Small intestine (tissue), 7 donors: ENCODE results near the gene MAML2. TPM values are rescaled to one million over a fixed set of nuclear protein-coding genes. Genes with fewer than 3 reads are reported as not detected.
A peak's percentile ranks its signal among the peaks of the same experiment; 100 is the strongest.

ENCODE experiments used
- DNase-seq, 2 donors: peaks; one replicate each; pipeline versions ENCODE4 v3.0.0 to v3.0.0-alpha.2; 2013
- FAIRE-seq: peaks from 2 replicates; lab custom pipeline; 2012; peaks lifted over from hg19 to GRCh38; lab: Jason Lieb, UNC
- H3K27ac ChIP-seq, 3 donors: one replicate each; pipeline ENCODE4 v1.5.1; 2013; ENCODE audit warnings: low read length in 2 of 3, mild to moderate bottlenecking in 2 of 3, control low read depth in 1 of 3, inconsistent platforms in 1 of 3, low read depth in 1 of 3, moderate library complexity in 1 of 3
- H3K27me3 ChIP-seq, 3 donors: one replicate each; pipeline ENCODE4 v1.6.1; 2013; ENCODE audit warnings: low read length in 3 of 3, inconsistent platforms in 1 of 3; ENCODE audit not compliant: control insufficient read depth in 3 of 3, insufficient read depth in 3 of 3
- H3K36me3 ChIP-seq, 3 donors: one replicate each; pipeline ENCODE4 v1.6.1; 2013; ENCODE audit warnings: low read length in 3 of 3, inconsistent platforms in 1 of 3, low read depth in 1 of 3, mild to moderate bottlenecking in 1 of 3, moderate library complexity in 1 of 3; ENCODE audit not compliant: control insufficient read depth in 3 of 3, insufficient read depth in 2 of 3
- H3K4me1 ChIP-seq, 3 donors: one replicate each; pipeline ENCODE4 v1.6.1; 2013; ENCODE audit warnings: low read length in 2 of 3, inconsistent platforms in 1 of 3, low read depth in 1 of 3, mild to moderate bottlenecking in 1 of 3, moderate library complexity in 1 of 3; ENCODE audit not compliant: control insufficient read depth in 3 of 3, insufficient read depth in 2 of 3
- H3K4me3 ChIP-seq, 3 donors: one replicate each; pipeline ENCODE4 v1.5.1; 2013; ENCODE audit warnings: low read length in 3 of 3, control low read depth in 1 of 3, inconsistent platforms in 1 of 3, low read depth in 1 of 3, mild to moderate bottlenecking in 1 of 3, moderate library complexity in 1 of 3
- H3K9me3 ChIP-seq, 2 donors: one replicate each; pipeline ENCODE4 v1.6.1; 2013; ENCODE audit warnings: low read depth in 1 of 2, low read length in 1 of 2; ENCODE audit not compliant: control insufficient read depth in 2 of 2, insufficient read depth in 1 of 2
- WGBS, 3 donors: extraction: QIAGEN DNeasy Blood & Tissue Kit; methylation state at CpG; one replicate each; pipeline ENCODE4 v1.1.7; 2013; 5-methylcytosine and 5-hydroxymethylcytosine counted together
- polyA plus RNA-seq, 4 donors: library from polyadenylated mRNA; stranded (reverse) in 3 of 4; unstranded in 1 of 4; fragments of 200-250 nt in 3 of 4; fragments of 120-200 nt in 1 of 4; gene quantifications; one replicate each; pipeline versions ENCODE4 v1.2.1 to v1.2.3, GENCODE V29; 2013
- donor health status: healthy with polysubstance abuse.
- donor health status: control.
- donor health status: control.
- donor health status: Bipolar disorder and iron deficiency.
- donor health status: healthy.

MAML2 gene
- polyA plus RNA-seq, 4 donors: 0.45 to 11.6 (median 1.6) TPM

- Histone ChIP-seq H3K4me3 (no peak overlapping the region), H3K4me1 (peaks cover 0 to 35% (median 4%) of the 10 kb centered on the region in 3 donors), H3K27me3 (no peaks in the 10 kb centered on the region), H3K9me3 (no peaks in the 10 kb centered on the region), H3K27ac (peak overlapping the region in 2 of 3 donors; percentile 3 to 77), H3K36me3 (no peaks in the 10 kb centered on the region)
- DNase-seq (peak in 1 of 2 donors; percentile 45), FAIRE-seq (no peak)
- WGBS, 3 donors: 68 to 82% (median 73%) methylated on average over 2 of the region's 2 CpGs
Observed at GRCh38 chr11:96238563-96239135, 104.3 kb downstream of the MAML2 start.

GRCh38 chr11:96237766-96238266 is 105.2 kb downstream of the MAML2 start:
- no peak overlapping the region for H3K4me3 ChIP-seq
- WGBS, 3 donors: 30 to 61% (median 43%) methylated on average over 1 of the region's 1 CpG
- H3K9me3 ChIP-seq: no peaks in the 10 kb centered on the region
- peaks cover 0 to 34% (median 4%) of the 10 kb centered on the region in 3 donors for H3K4me1 ChIP-seq
- no peaks in the 10 kb centered on the region for H3K36me3 ChIP-seq
- FAIRE-seq: no peak
- no peak overlapping the region for H3K27ac ChIP-seq
- no peak for DNase-seq
- no peaks in the 10 kb centered on the region for H3K27me3 ChIP-seq

GRCh38 chr11:96235751-96236150 is 107.2 kb downstream of the MAML2 start:
- no peak for FAIRE-seq
- 66 to 90% (median 77%) methylated on average over 4 of the region's 4 CpGs for WGBS, 3 donors

GRCh38 chr11:96234866-96235441 is 108.0 kb downstream of the MAML2 start:
- Histone ChIP-seq H3K27ac (no peak overlapping the region), H3K27me3 (no peaks in the 10 kb centered on the region), H3K9me3 (no peaks in the 10 kb centered on the region), H3K36me3 (no peaks in the 10 kb centered on the region), H3K4me1 (peaks cover 0 to 19% (median 4%) of the 10 kb centered on the region in 3 donors), H3K4me3 (no peak overlapping the region)
- FAIRE-seq (no peak), DNase-seq (no peak)
- WGBS, 3 donors: 83 to 100% (median 83%) methylated on average over 1 of the region's 1 CpG

More at GRCh38 chr11:96235751-96236150, 107.2 kb downstream of the MAML2 start:
- no peaks in the 10 kb centered on the region for H3K36me3 ChIP-seq
- H3K9me3 ChIP-seq: no peaks in the 10 kb centered on the region
- peak overlapping the region in 1 of 3 donors; percentile 9 for H3K27ac ChIP-seq
- no peak overlapping the region for H3K4me3 ChIP-seq
- H3K4me1 ChIP-seq: peaks cover 0 to 19% (median 4%) of the 10 kb centered on the region in 3 donors
- no peaks in the 10 kb centered on the region for H3K27me3 ChIP-seq
- no peak for DNase-seq

- Histone ChIP-seq H3K36me3 (no peaks in the 10 kb centered on the region), H3K27ac (no peak overlapping the region), H3K27me3 (no peaks in the 10 kb centered on the region), H3K9me3 (no peaks in the 10 kb centered on the region), H3K4me3 (no peak overlapping the region), H3K4me1 (no peaks in the 10 kb centered on the region)
- DNase-seq: no peak
- FAIRE-seq: no peak
- 77 to 94% (median 92%) methylated on average over 5 to 6 of the region's 6 CpGs for WGBS, 3 donors
Observed at GRCh38 chr11:96232132-96232531, 110.9 kb downstream of the MAML2 start.

GRCh38 chr11:96230686-96231085 is 112.3 kb downstream of the MAML2 start:
- H3K27ac ChIP-seq: no peak overlapping the region
- 77 to 88% (median 87%) methylated on average over 5 of the region's 5 CpGs for WGBS, 3 donors
- DNase-seq: no peak

GRCh38 chr11:96229354-96229977 is 113.5 kb downstream of the MAML2 start:
- 60 to 82% (median 73%) methylated on average over 2 of the region's 2 CpGs for WGBS, 3 donors
- FAIRE-seq (no peak), DNase-seq (no peak)
- peak overlapping the region in 1 of 3 donors; percentile 64 for H3K27ac ChIP-seq
- no peak overlapping the region for H3K4me3 ChIP-seq
- H3K4me1 ChIP-seq: no peaks in the 10 kb centered on the region
- no peaks in the 10 kb centered on the region for H3K36me3 ChIP-seq
- no peaks in the 10 kb centered on the region for H3K27me3 ChIP-seq
- no peaks in the 10 kb centered on the region for H3K9me3 ChIP-seq

More at GRCh38 chr11:96230686-96231085, 112.3 kb downstream of the MAML2 start:
- no peak for FAIRE-seq
- Histone ChIP-seq H3K9me3 (no peaks in the 10 kb centered on the region), H3K4me1 (no peaks in the 10 kb centered on the region), H3K27me3 (no peaks in the 10 kb centered on the region), H3K36me3 (no peaks in the 10 kb centered on the region), H3K4me3 (no peak overlapping the region)

- Histone ChIP-seq H3K4me3 (no peak overlapping the region), H3K9me3 (no peaks in the 10 kb centered on the region), H3K27ac (peak overlapping the region in 1 of 3 donors; percentile 33), H3K4me1 (no peaks in the 10 kb centered on the region), H3K36me3 (no peaks in the 10 kb centered on the region), H3K27me3 (no peaks in the 10 kb centered on the region)
- DNase-seq: no peak
- FAIRE-seq: no peak
Observed at GRCh38 chr11:96228910-96229309, 114.1 kb downstream of the MAML2 start.
